Neural cell (in vitro differentiated cells): Measurements from ENCODE around the gene SGK2.

Source experiments
- EZH2 ChIP-seq: fragments of 200-600, 300-800 bp; shearing (Covaris generic), sonication (generic); IDR thresholded peaks from 2 replicates; pipeline ENCODE4 v1.6.1; 2014; ENCODE audit warnings: antibody characterized with exemption, low read length, borderline replicate concordance, mild to moderate bottlenecking; ENCODE audit not compliant: insufficient read depth, poor library complexity, severe bottlenecking
- TF ChIP-seq, protein P1 (sequence below): fragments of 450-650 bp; IDR thresholded peaks from 2 replicates; pipeline ENCODE4 v1.5.1; 2014; ENCODE audit warnings: antibody characterized with exemption, mild to moderate bottlenecking, moderate library complexity; ENCODE audit not compliant: poor library complexity, severe bottlenecking

DNA sequence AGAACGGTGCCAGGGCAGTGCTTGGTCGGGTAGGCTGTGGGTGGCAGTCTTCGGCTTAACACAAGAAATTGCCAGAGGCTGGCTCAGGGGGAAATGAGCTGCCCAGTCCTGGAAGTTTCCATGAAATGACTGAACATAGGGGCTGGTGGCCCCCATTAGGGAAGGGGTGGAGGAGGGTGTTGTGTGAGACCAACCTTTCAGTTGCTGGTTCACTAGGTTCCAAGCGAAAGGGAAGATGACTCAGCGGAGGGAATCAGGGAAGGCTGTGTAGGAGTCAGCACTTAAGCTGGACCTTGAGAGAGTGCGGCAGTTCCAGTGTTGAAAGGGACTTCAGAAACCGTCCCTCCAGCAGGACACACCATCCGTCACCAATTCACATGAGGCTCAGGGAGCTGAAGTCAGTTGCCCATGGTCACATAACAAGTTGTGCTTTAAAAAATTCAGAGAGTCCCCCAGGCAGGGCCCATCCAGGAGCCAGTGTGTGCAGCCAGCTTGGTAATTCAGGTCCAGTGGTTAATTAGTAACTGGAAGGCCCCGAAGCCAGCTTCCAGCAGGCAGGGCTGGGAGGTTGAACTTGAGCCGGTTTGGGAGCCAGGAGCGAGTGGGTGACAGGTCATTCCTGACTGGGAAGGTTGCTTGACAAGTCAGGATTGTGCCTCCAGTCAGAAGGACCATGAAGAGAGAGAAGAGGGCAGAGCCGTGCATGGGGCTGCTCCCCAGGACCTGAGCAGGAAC lies at the start of gene SGK2:
- no peak for TF ChIP-seq EZH2
- TF ChIP-seq, protein P1, sequence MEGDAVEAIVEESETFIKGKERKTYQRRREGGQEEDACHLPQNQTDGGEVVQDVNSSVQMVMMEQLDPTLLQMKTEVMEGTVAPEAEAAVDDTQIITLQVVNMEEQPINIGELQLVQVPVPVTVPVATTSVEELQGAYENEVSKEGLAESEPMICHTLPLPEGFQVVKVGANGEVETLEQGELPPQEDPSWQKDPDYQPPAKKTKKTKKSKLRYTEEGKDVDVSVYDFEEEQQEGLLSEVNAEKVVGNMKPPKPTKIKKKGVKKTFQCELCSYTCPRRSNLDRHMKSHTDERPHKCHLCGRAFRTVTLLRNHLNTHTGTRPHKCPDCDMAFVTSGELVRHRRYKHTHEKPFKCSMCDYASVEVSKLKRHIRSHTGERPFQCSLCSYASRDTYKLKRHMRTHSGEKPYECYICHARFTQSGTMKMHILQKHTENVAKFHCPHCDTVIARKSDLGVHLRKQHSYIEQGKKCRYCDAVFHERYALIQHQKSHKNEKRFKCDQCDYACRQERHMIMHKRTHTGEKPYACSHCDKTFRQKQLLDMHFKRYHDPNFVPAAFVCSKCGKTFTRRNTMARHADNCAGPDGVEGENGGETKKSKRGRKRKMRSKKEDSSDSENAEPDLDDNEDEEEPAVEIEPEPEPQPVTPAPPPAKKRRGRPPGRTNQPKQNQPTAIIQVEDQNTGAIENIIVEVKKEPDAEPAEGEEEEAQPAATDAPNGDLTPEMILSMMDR, result no peak
